Bone marrow (tissue), 2 donors: Measurements from ENCODE around the gene SGTA.
"Not testable (repeated sequence)": the region's sequence is repeated elsewhere in the genome, so short reads cannot be mapped to it uniquely, and the experiment has no call there.

Experiments
- DNase-seq, 2 donors: peaks; one replicate each; lab custom pipeline; 2025; lab: John Stamatoyannopoulos, UW

The SGTA gene

GRCh38 chr19:2795827-2796658, 13.0 kb upstream of the SGTA start:
- no peak for DNase-seq

- no peak for DNase-seq
Observed at GRCh38 chr19:2793577-2793976, 10.5 kb upstream of the SGTA start.

GRCh38 chr19:2793126-2793525, 10.1 kb upstream of the SGTA start:
- no peak for DNase-seq

- DNase-seq = not testable (repeated sequence)
Observed at GRCh38 chr19:2792666-2793065, 9.6 kb upstream of the SGTA start.

GRCh38 chr19:2791876-2792275, 8.8 kb upstream of the SGTA start:
- DNase-seq = no peak

- DNase-seq = no peak
Observed at GRCh38 chr19:2791440-2791839, 8.4 kb upstream of the SGTA start.

- no peak for DNase-seq
Observed at GRCh38 chr19:2790557-2791271, 7.6 kb upstream of the SGTA start.

GRCh38 chr19:2790194-2790556, 7.1 kb upstream of the SGTA start:
- DNase-seq = no peak

- DNase-seq = no peak
Observed at GRCh38 chr19:2788237-2788636, 5.2 kb upstream of the SGTA start.

- no peak for DNase-seq
Observed at GRCh38 chr19:2787115-2787514, 4.0 kb upstream of the SGTA start.

- peak; percentile 90 to 96 for DNase-seq
Observed at GRCh38 chr19:2785244-2785997, 2.3 kb upstream of the SGTA start, which contains the start of gene THOP1. TSS of gene THOP1 (plus strand) at chr19:2785503. CDS start at chr19:2785663, 160 bp downstream.

GRCh38 chr19:2783781-2784145, 690 bp upstream of the SGTA start:
- DNase-seq = no peak

- no peak for DNase-seq
Observed at GRCh38 chr19:2782329-2782935, 641 bp downstream of the SGTA start.

GRCh38 chr19:2780284-2780683, 2.8 kb downstream of the SGTA start:
- DNase-seq = no peak

GRCh38 chr19:2779121-2779740, 3.8 kb downstream of the SGTA start:
- no peak for DNase-seq

GRCh38 chr19:2777952-2778683, 5.0 kb downstream of the SGTA start:
- no peak for DNase-seq

- peak; percentile 59 to 68 for DNase-seq
Observed at GRCh38 chr19:2775556-2776430, 7.3 kb downstream of the SGTA start.

GRCh38 chr19:2774953-2775555, 8.0 kb downstream of the SGTA start:
- DNase-seq = peak in 1 of 2 donors; percentile 39

GRCh38 chr19:2774083-2774679, 8.9 kb downstream of the SGTA start:
- DNase-seq = no peak
